Astrocyte of the spinal cord (primary cell): ENCODE data around the gene PTPMT1.

Experiments used
- DNase-seq: peaks from one replicate; pipeline ENCODE4 v3.0.0; 2011; ENCODE audit warnings: low read depth, low spot score
- H3K4me3 ChIP-seq: 2 replicates; pipeline ENCODE4 v1.5.1; 2011; ENCODE audit warnings: low read depth, mild to moderate bottlenecking, low read length, moderate library complexity
- CTCF ChIP-seq: IDR thresholded peaks from 2 replicates; pipeline ENCODE4 v1.5.1; 2012; ENCODE audit warnings: low read depth, mild to moderate bottlenecking, low read length, inconsistent platforms
- in situ Hi-C: cut with HindIII; loops from 2 replicates; pipeline ENCODE4 v1.10.0; 2017; ENCODE audit warnings: low sequenced_read_pairs

Gene PTPMT1

GRCh38 chr11:47578524-47579494, 13.4 kb downstream of the PTPMT1 start, which contains the start of the genes KBTBD4 and NDUFS3:
Gene KBTBD4 (minus strand): TSS chr11:47578970. CDS start chr11:47578951, 19 bp downstream.
Gene NDUFS3 (plus strand): TSS chr11:47579074. CDS start chr11:47579092, 18 bp downstream.
- peak; percentile 90 for DNase-seq
- in situ Hi-C loops = no loop called here
- no peak for TF ChIP-seq CTCF
- peak within 1 kb of the TSS; percentile 87 for H3K4me3 ChIP-seq

- no peak for DNase-seq
- H3K4me3 ChIP-seq = no peak overlapping the region
- no peak for TF ChIP-seq CTCF
- in situ Hi-C loops = no loop called here
Measured at GRCh38 chr11:47583844-47584243, 18.4 kb downstream of the PTPMT1 start.

- no peak for DNase-seq
- TF ChIP-seq CTCF = no peak
- H3K4me3 ChIP-seq = no peak within 1 kb of the TSS
- in situ Hi-C loops = no loop called here
Measured at GRCh38 chr11:47586098-47586855, 20.9 kb downstream of the PTPMT1 start, which contains the start of gene FAM180B. Gene FAM180B (plus strand): TSS chr11:47586678. CDS start chr11:47586769, 91 bp downstream.

GRCh38 chr11:47587039-47587716, 21.8 kb downstream of the PTPMT1 start:
- in situ Hi-C loops = no loop called here
- TF ChIP-seq CTCF = no peak
- DNase-seq = no peak
- no peak overlapping the region for H3K4me3 ChIP-seq

GRCh38 chr11:47587723-47588326, 22.4 kb downstream of the PTPMT1 start:
- TF ChIP-seq CTCF = no peak
- in situ Hi-C loops = no loop called here
- DNase-seq = no peak
- H3K4me3 ChIP-seq = no peak overlapping the region
